NB4 (cell line): ENCODE measurements around the gene LRCH1.

Source experiments
- MAX ChIP-seq: IDR thresholded peaks from 2 replicates; pipeline ENCODE4 v1.6.1; 2011; ENCODE audit warnings: low read depth, low read length
- MYC ChIP-seq: IDR thresholded peaks from 2 replicates; pipeline ENCODE4 v1.6.1; 2011; ENCODE audit warnings: low read depth, low read length
- POLR2A ChIP-seq: IDR thresholded peaks from 2 replicates; pipeline ENCODE4 v1.6.1; 2011; ENCODE audit warnings: mild to moderate bottlenecking; ENCODE audit not compliant: insufficient read length; ENCODE audit errors: extremely low read depth
- TF ChIP-seq, protein P1 (sequence below): IDR thresholded peaks from one replicate; pipeline ENCODE4 v1.5.1; 2012; ENCODE audit warnings: low read depth, low read length

DNA sequence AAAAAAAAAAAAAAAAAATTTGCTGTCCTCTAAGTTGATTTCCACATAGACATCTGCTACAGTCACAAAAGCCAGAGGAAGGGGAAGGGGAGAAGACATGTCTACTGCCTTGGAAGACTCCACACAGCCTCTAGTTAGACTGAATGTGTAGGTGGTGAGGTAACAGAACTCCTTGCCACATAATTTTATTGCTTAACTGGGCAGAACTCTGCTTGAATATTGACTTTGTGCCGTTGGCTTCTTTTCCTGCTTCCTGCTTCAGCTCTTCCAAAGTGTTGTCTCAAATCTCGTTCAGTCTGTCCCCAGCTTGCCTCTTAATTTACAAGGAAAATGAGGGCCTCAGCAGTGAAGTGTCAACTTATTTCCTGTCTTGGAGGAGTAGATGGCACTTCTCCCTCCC lies 206.9 kb downstream of the LRCH1 start:
- TF ChIP-seq, protein P1, sequence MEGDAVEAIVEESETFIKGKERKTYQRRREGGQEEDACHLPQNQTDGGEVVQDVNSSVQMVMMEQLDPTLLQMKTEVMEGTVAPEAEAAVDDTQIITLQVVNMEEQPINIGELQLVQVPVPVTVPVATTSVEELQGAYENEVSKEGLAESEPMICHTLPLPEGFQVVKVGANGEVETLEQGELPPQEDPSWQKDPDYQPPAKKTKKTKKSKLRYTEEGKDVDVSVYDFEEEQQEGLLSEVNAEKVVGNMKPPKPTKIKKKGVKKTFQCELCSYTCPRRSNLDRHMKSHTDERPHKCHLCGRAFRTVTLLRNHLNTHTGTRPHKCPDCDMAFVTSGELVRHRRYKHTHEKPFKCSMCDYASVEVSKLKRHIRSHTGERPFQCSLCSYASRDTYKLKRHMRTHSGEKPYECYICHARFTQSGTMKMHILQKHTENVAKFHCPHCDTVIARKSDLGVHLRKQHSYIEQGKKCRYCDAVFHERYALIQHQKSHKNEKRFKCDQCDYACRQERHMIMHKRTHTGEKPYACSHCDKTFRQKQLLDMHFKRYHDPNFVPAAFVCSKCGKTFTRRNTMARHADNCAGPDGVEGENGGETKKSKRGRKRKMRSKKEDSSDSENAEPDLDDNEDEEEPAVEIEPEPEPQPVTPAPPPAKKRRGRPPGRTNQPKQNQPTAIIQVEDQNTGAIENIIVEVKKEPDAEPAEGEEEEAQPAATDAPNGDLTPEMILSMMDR, result no peak
- TF ChIP-seq POLR2A, result no peak
- no peak for TF ChIP-seq MYC
- no peak for TF ChIP-seq MAX
